Measurements from ENCODE around the gene MRPL9.
"Not testable (repeated sequence)": the region's sequence is repeated elsewhere in the genome, so short reads cannot be mapped to it uniquely, and the experiment has no call there.

MRPL9 gene

DNA sequence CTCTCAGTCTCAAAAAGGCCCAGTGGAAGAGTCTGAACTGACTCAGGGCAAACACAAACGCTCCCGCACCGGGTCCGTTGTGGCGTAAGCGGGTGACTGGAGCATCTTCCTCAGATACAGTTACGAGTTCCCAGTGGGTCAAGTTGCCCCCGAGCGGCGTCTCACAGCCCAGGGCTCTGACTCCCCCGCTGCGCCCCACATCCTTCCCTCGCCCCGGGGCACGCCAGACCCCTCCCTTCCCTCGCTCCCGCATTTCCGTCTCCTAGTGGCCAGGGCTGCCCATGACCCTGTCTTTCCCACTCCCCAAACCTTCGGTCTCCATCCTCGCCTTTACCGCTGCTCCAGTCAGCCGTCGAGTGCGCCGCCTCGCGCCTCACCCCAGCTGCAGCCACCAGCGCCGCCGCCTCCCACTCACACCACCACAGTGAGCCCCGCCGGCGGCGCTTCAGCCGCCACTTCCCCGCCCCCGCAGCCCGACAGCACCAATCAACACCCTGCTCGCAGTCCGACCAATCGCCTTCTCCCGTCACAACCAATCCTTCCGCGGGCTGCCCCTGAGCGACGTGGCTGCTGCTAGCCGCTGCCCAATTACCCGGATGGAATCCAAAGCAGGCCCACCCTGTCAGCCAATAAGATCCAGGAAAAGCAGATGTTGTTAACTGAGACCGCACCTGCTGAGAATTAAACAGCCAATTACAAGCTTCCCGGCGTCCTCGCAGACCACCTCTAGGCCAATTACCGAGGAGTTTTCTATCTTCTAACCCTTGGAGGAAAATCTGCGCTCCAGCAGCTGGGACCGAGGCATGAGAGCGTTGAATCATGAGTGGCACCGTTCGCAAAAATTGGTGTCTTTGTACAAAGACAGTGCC is 27.0 kb upstream of the MRPL9 start, which contains the start of gene TDRKH:
Gene TDRKH, minus strand, starts transcription at position 430 of the 869 bp plus-strand sequence. CDS start 7,478 bp downstream, outside the sequence.
- TF ChIP-seq, protein P1, sequence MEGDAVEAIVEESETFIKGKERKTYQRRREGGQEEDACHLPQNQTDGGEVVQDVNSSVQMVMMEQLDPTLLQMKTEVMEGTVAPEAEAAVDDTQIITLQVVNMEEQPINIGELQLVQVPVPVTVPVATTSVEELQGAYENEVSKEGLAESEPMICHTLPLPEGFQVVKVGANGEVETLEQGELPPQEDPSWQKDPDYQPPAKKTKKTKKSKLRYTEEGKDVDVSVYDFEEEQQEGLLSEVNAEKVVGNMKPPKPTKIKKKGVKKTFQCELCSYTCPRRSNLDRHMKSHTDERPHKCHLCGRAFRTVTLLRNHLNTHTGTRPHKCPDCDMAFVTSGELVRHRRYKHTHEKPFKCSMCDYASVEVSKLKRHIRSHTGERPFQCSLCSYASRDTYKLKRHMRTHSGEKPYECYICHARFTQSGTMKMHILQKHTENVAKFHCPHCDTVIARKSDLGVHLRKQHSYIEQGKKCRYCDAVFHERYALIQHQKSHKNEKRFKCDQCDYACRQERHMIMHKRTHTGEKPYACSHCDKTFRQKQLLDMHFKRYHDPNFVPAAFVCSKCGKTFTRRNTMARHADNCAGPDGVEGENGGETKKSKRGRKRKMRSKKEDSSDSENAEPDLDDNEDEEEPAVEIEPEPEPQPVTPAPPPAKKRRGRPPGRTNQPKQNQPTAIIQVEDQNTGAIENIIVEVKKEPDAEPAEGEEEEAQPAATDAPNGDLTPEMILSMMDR (conservative IDR thresholded peaks at IDR 0.05; ENCODE audit: low read depth): peak; percentile 25; the same call in 1 of the 2 replicates
- peak; percentile 100 for DNase-seq (ENCODE audit: low spot score)
- ChIA-PET POLR2A (ENCODE audit: low non-redundant PET) (interaction anchor here (0.6 kb wide), 1 partner anchor 173 kb away, joined by 5 read pairs; no protein-coding TSS in a partner anchor), CTCF (interaction anchor here (0.7 to 1.1 kb wide), 4 partner anchors 14 to 257 kb away, joined by 3 to 5 read pairs (median 4); no protein-coding TSS in a partner anchor)
- peak within 1 kb of the TSS; percentile 72 for H3K27ac ChIP-seq

DNA sequence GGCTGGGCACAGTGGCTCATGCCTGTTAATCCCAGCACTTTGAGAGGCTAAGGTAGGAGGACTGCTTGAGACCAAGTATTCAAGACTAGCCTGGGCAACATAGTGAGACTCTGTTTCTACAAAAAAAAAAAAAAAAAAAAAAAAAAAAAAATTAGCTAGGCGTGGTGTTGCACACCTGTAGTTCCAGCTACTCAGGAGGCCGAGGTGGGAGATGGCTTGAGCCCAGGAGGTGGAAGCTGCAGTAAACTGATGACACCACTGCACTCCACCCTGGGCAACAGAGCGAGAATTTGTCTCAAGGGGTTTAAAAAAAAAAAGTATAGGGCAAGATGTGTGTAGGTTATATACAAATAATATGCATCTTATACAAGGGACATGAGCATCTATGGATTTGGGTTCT is 24.4 kb upstream of the MRPL9 start:
- no peak for DNase-seq (ENCODE audit: low spot score)
- POLR2A ChIA-PET (ENCODE audit: low non-redundant PET): no interaction called here
- TF ChIP-seq, protein P1 (conservative IDR thresholded peaks at IDR 0.05; ENCODE audit: low read depth): no peak
- CTCF ChIA-PET: interaction anchor here (1.3 kb wide), 1 partner anchor 12 kb away, joined by 3 read pairs; no protein-coding TSS in a partner anchor
- H3K27ac ChIP-seq: no peak overlapping the region

DNA sequence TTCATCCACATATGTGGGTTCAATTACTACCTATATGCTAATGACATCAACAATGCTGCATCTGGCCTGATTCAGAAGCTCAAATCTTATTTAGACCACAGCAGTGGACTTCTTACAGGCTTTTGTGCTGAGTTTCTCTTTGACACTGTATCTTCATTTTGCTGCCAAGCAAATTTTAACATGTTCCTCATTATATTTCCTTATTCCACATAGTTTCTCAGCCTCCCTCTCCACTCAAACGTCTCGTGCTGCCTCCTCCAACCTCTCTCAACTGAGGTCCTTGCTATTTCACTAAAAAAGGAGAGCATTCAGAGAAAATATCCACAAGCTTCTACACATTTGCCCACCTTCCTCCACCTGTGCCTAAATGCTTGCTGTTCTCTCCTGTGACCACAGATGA is 20.5 kb upstream of the MRPL9 start:
- POLR2A ChIA-PET (ENCODE audit: low non-redundant PET): no interaction called here
- no peak for DNase-seq (ENCODE audit: low spot score)
- H3K27ac ChIP-seq: no peak overlapping the region
- TF ChIP-seq, protein P1 (conservative IDR thresholded peaks at IDR 0.05; ENCODE audit: low read depth): no peak
- CTCF ChIA-PET: no interaction called here

DNA sequence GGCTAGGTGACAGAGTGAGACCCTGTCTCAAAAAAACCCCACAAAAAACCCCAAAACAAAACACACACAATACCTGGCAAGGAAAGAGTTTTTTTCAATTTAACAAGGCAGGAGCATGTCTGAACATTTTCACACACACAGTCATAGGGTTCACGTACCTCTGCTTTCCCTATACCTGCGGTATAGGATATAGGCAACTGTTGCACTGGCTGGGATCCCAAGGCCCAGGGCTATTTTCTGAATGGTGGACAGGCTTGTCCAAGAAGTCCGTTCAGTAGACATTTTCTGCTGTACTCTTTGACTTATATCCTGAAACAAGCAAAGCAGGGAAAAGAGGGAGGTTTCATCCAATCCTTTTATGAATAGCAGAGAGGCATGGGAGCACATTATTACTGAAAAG is 19.4 kb upstream of the MRPL9 start:
- ChIA-PET POLR2A (ENCODE audit: low non-redundant PET) (no interaction called here), CTCF (no interaction called here)
- TF ChIP-seq, protein P1 (conservative IDR thresholded peaks at IDR 0.05; ENCODE audit: low read depth): no peak
- no peak overlapping the region for H3K27ac ChIP-seq
- DNase-seq (ENCODE audit: low spot score): no peak

DNA sequence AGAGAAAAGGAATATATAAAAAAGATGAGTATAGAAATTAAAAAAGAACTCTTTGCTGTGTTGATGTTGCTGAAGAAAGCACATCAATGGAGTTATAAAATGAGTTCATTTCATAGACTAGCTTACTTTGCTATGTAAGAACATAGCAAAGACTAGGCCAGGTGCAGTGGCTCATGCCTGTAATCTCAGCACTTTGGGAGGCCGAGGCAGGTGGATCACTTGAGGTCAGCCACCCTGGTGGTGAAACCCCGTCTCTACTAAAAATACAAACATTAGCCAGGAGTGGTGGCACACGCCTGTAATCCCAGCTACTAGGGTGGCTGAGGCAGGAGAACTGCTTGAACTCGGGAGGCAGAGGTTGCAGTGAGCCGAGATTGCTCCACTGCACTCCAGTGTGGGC is 18.7 kb upstream of the MRPL9 start:
- POLR2A ChIA-PET (ENCODE audit: low non-redundant PET); CTCF ChIA-PET; DNase-seq (ENCODE audit: low spot score); H3K27ac ChIP-seq: not testable (repeated sequence)

DNA sequence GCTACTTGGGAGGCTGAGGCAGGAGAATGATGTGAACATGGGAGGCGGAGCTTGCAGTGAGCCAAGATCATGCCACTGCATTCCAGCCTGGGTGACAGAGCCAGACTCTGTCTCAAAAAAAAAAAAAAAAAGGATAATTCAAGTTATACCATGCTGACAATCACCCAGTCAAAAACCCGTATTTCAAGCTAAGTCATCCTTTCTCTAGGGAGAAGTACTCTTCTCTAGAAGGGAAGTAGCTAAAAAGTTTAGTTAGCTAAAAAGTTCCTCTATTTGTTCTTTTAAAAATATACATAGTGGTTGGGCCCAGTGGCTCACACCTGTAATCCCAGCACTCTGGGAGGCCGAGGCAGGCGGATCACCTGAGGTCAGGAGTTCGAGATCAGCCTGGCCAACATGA is 17.4 kb upstream of the MRPL9 start:
- CTCF ChIA-PET; POLR2A ChIA-PET (ENCODE audit: low non-redundant PET); DNase-seq (ENCODE audit: low spot score); H3K27ac ChIP-seq: not testable (repeated sequence)

DNA sequence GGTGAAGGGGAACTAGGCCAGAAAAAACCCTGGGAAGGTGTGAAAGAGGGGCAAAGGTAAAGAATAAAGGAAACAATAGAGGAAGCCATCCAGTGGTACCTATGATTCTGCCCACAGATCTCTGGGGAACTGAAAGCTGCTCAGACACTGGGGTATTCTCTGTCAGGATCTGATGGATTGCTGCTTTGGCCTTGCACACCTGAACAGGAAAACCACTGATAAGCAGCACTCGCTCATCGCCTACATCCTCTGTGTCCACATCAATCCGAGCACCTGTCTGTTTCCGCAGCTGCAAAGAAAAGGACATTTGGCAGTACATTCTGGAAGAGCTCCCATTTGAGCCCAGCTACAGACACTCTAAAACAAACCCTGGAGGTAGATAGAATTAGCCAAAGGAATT is 16.6 kb upstream of the MRPL9 start:
- CTCF ChIA-PET: interaction anchor here (0.7 kb wide), 1 partner anchor 348 kb away, joined by 4 read pairs; no protein-coding TSS in a partner anchor
- TF ChIP-seq, protein P1 (conservative IDR thresholded peaks at IDR 0.05; ENCODE audit: low read depth): no peak
- no peak for DNase-seq (ENCODE audit: low spot score)
- POLR2A ChIA-PET (ENCODE audit: low non-redundant PET): no interaction called here
- H3K27ac ChIP-seq: no peak overlapping the region

Measured in RWPE1 (cell line).